HG03039 (cell line): ENCODE measurements around the gene BCL7B.
"Not testable (repeated sequence)": the region's sequence is repeated elsewhere in the genome, so short reads cannot be mapped to it uniquely, and the experiment has no call there.

Experiments
- ATAC-seq: cut with Tn5 transposase; IDR thresholded peaks from one replicate; pipeline ENCODE4 v1.9.1; 2021; ENCODE audit warnings: mild to moderate bottlenecking, moderate library complexity; ENCODE audit not compliant: unreplicated experiment

BCL7B gene

DNA sequence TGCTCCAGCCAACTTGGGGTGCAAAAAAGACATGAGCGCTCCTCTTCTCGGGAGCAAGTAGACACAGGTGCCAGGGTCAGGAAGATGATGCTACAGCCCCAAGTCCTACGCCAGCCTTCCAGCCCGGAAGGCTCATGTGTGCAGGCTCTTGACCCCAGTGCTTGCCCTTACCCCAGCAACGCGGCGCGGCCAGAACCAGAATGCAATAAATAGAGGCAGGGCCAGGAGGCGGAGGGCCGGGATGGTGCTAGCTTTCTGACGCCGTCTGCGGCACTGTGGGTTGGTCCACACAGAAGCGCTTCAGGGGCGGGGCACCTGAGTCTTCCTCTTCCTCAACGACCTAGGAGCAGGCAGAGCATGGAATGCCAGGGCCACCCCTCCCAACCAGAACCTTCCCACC lies 20.4 kb downstream of the BCL7B start:
- no peak for ATAC-seq

GRCh38 chr7:73536479-73536878 lies 21.0 kb downstream of the BCL7B start:
- ATAC-seq: no peak

DNA sequence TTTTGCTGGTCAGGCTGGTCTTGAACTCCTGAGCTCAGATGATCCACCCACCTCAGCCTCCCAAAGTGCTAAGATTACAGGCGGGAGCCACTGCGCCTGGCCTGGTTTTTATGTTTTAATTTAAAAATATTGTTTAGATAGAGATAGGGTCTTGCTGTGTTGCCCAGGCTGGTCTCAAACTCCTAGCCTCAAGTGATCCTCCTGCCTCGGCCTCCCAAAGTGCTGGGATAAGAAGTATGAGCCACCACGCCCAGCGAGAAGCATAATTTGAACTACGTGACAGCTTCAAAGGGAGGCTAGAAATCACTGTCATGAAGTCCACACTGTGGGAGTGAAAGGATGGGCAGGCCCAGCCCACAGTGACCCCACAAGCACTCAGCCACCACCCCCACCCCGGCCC lies 21.6 kb downstream of the BCL7B start:
- not testable (repeated sequence) for ATAC-seq

DNA sequence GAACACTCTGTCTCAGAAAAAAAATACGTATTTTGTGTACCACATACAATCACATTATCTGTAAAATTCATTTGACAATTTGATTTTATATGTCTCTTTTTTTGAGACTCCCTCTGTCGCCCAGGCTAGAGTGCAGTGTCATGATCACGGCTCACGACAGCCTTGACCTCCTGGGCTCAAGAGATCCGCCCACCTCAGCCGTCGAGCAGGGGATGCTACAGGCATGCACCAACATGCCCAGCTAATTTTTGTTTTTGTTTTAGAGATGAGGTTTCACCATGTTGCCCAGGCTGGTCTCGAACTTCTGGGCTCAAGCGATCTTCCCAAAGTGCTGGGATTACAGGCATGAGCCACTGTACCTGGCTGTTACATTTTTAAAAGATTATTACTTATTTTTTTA lies 23.7 kb downstream of the BCL7B start:
- no peak for ATAC-seq

- ATAC-seq: no peak
These were observed 25.3 kb downstream of the BCL7B start for GRCh38 chr7:73532224-73532623.

DNA sequence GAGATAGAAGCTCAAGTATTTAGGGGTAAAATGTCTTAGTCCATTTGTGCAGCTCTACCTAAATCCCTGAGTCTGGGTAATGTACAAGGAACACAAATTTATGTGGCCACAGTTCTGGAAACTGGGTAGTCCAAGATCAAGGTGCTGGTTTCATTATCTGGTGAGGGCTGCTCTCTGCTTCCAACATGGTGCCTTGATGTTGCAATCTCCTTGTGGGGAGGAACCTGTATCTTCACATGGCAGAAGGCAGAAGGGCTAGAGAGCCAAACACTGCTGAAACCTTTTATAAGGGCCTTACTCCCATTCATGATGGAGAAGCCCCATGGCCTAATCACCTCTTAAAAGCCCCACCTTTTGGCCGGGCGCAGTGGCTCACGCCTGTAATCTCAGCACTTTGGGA lies 26.7 kb downstream of the BCL7B start:
- no peak for ATAC-seq

GRCh38 chr7:73526896-73527821 lies 30.3 kb downstream of the BCL7B start:
- ATAC-seq: no peak

- not testable (repeated sequence) for ATAC-seq
These were observed 31.4 kb downstream of the BCL7B start for GRCh38 chr7:73526158-73526494.

DNA sequence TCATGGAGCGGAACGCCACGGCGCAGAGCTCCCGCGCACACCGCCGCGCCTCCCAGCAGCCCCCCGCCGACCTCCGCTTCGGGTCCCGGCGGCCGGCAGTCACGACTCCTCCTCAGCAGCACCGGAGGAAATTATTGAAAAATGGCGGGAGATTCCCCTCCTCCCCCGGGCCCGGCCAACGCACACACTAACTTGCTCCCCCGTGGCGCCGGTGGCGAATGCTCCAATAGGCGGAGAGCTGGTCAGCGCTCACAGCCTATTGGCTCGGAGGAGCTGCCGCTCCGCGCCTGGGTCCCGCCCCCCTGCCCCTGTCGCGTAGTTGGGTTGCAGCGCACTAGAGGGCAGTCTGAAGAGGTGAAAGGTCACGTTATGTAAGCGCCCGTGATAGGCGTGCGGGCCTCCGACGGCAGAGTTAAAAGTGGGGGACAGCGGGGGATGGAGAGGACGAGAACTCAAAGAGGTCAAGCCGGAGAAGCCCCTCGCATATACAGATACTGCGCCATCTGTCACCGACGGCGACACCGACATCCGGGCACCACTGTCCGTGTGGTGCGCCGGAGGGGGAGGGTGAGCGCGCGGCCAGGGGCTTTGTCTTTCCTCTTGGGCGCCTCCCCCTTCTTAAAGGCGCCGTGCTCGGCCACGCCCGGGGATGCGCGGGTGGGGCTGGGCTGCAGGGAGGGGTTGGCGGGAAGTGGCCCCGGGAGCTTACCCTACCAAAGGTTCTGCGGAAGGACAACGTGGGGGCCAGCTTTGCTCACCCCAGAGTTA lies 35.2 kb downstream of the BCL7B start, which contains the start of gene BAZ1B:
Gene BAZ1B, minus strand, starts transcription at position 189 of the 768 bp plus-strand sequence. CDS start 360 bp downstream, outside the sequence.
- peak; percentile 85 for ATAC-seq

DNA sequence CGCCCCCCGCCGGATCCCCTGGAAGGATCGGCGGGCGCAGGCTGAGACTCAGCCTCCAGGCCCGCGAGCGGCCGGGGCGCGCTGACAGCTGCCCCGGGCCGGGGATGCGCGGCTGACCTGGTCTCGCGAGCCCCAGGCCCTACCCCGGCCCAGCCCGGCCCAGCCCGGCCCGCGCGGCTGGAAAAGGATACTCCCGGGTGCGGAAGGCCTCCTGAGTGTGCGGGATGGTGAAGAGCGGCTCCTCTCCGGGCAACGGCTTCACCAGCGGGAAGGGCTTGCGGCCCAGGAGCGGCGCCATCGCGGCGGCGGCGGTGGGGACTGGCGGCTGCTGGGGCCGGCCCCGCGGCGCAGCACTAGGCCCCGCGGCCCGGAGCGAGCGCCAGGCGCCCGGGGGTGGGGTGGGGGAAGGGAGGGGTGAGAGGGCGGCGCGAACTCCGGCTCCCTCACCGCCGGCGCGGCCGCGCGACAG lies 35.8 kb downstream of the BCL7B start:
- peak; percentile 38 for ATAC-seq

GRCh38 chr7:73520673-73521635 lies 36.5 kb downstream of the BCL7B start:
- no peak for ATAC-seq

GRCh38 chr7:73519867-73520672 lies 37.4 kb downstream of the BCL7B start:
- ATAC-seq: no peak

- no peak for ATAC-seq
These were observed 39.0 kb downstream of the BCL7B start for GRCh38 chr7:73518470-73518869.

- ATAC-seq: no peak
These were observed 40.1 kb downstream of the BCL7B start for GRCh38 chr7:73517241-73517995.

DNA sequence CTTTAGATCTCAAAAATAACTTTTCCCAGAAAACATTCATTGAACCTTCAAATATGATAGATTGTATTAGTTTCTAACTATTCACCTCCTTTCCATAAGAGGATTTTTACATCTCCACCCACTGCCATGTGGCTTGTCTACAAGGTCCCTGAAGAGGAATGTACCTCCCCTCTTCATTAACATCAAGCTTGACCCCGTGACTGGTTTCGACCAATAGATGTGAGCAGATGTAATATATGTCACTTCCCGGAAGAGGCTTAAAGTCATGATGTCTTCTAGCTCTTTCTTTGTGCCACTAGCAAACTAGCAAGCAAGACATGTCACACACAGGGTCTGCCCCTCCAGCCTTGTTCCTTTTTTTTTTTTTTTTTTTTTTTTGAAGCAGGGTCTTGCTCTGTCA lies 42.3 kb downstream of the BCL7B start:
- ATAC-seq: no peak

DNA sequence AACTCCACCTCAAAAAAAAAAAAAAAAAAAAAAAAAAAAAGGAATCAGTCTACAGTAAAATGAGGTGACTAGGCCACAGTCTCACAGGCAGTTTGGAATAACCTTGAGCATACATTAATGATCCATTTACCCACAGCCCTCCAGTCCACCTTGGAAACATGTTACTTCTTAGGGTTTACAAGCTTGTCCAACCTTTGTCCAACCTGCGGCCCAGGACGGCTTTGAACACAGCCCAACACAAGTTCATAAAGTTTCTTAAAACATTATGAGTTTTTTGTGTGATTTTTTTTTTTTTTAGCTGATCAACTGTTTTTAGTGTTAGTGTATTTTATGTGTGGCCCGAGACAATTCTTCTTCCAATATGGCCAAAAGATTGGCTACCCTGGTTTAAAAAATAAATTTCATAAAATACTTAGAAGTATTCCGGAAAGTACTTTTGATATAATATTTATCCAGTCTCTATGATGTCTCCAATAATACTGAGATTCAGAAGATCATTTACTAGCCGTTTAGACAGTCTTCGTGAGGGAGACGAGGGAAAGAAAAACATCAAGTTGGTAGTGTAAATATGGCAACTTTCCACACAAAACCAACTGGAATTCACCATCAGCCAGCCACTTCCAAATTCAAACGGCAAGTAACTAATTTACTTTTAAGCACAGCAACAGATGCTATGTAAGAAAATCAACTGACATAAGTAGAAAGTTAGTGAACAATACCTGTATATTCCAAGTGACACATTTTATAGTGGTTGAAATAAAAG lies 45.3 kb downstream of the BCL7B start:
- ATAC-seq: no peak

DNA sequence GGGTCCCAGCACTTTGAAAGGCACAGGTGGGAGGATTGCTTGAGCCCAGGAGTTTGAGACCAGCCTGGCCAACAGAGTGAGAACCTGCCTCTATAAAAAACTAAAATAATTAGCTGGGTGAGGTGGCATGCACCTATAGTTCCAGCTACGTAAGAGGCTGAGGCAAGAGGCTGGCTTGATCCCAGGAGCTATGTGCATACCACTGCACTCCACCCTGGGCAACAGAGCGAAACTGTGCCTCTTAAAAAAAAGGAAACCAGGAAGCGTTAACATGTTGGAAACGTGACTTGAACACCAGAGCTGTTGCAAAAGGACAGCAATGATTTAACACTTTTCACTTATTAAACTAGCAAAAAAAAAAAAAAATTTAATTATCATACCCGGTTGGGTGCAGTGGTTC lies 48.0 kb downstream of the BCL7B start:
- ATAC-seq: no peak

DNA sequence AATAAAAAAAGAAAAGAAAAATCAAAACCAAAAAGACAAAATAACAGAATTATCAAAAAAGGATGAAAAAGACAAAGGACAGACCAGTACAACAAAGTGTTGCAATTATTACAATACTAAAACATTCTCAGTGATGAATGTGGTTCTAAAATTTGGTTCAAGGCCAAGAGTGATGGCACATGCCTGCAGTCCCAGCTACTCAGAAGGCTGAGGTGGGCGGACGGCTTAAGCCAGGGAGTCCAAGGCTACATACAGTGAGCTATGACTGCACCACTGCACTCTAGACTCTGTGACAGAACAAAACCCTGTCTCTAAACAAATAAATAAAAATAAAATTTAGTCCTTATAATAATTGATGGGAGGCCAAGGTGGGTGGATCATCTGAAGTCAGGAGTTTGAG lies 49.9 kb downstream of the BCL7B start:
- ATAC-seq: no peak
